HepG2 (cell line): ENCODE data around the gene OIT3.

ENCODE experiments used
- EP300 ChIP-seq, 3 experiments: sonication (generic) in 1 of 3; formaldehyde crosslinking in 1 of 3; IDR thresholded peaks; 2 replicates each; pipeline versions ENCODE4 v1.5.1 to v1.6.1; 2011 to 2020; ENCODE audit warnings: low read depth in 2 of 3, low read length in 2 of 3, borderline replicate concordance in 1 of 3, improper control_type of control experiment in 1 of 3, mild to moderate bottlenecking in 1 of 3, missing genetic modification reagents in 1 of 3, moderate library complexity in 1 of 3
- POLR2A ChIP-seq, 2 experiments: IDR thresholded peaks; 2 replicates each; pipeline ENCODE4 v1.6.1; 2011; ENCODE audit warnings: low read depth in 2 of 2, low read length in 2 of 2, mild to moderate bottlenecking in 1 of 2, moderate library complexity in 1 of 2; ENCODE audit not compliant: insufficient read depth in 1 of 2
- REPIN1 ChIP-seq: sonication (generic); formaldehyde crosslinking; IDR thresholded peaks from 2 replicates; pipeline ENCODE4 v1.8.0; 2022; ENCODE audit warnings: missing genetic modification reagents, low read depth, mild to moderate bottlenecking, borderline replicate concordance
- ZSCAN21 ChIP-seq: sonication (generic); formaldehyde crosslinking; IDR thresholded peaks from 2 replicates; pipeline ENCODE4 v1.8.0; 2022; ENCODE audit warnings: mild to moderate bottlenecking, missing genetic modification reagents, moderate library complexity, borderline replicate concordance
- TF ChIP-seq, protein P1 (sequence below): sonication (generic); formaldehyde crosslinking; IDR thresholded peaks from 2 replicates; pipeline ENCODE4 v1.5.0; 2020; ENCODE audit warnings: mild to moderate bottlenecking, missing genetic modification reagents, moderate library complexity
- TF ChIP-seq, protein P2 (sequence below), 2 experiments: IDR thresholded peaks; 2 replicates each; pipeline ENCODE4 v1.6.1; 2011 to 2012; ENCODE audit warnings: low read length in 2 of 2, borderline replicate concordance in 1 of 2, low read depth in 1 of 2, mild to moderate bottlenecking in 1 of 2, moderate library complexity in 1 of 2
- TF ChIP-seq, protein P3 (sequence below): sonication (generic); formaldehyde crosslinking; IDR thresholded peaks from 2 replicates; pipeline ENCODE4 v1.5.0; 2020; ENCODE audit warnings: mild to moderate bottlenecking, missing genetic modification reagents

DNA sequence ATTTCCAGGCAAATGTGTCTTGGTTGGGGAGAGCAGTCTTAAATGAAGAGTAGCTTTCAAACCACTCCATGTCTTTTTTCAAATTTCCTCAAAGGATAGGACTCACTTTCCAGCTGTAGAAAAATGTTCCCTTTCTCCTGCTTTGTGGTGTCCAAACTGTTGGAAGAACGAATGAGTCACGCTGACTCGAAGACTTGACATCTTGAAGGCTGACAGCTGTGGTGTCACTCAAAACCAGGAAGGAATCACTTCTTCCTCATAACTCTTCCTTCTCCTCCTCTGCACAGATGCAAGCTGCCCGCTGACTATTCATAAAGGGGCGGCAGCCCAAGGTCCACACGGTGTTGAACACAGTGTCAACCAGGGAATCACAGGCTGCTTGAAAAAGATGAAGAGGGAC lies 41.8 kb downstream of the OIT3 start:
- TF ChIP-seq POLR2A (IDR thresholded peaks at IDR 0.05; ENCODE audit: insufficient read depth in 1 of 2, low read depth in 2 of 2, low read length in 2 of 2) (no peak), ZSCAN21 (no peak), EP300 (IDR thresholded peaks at IDR 0.05; ENCODE audit: low read depth in 2 of 2, low read length in 2 of 2) (no peak), EP300 (CRISPR knock-in tag; IDR thresholded peaks at IDR 0.05; ENCODE audit: borderline replicate concordance) (no peak), REPIN1 (CRISPR knock-in tag) (no peak)
- TF ChIP-seq, protein P1, sequence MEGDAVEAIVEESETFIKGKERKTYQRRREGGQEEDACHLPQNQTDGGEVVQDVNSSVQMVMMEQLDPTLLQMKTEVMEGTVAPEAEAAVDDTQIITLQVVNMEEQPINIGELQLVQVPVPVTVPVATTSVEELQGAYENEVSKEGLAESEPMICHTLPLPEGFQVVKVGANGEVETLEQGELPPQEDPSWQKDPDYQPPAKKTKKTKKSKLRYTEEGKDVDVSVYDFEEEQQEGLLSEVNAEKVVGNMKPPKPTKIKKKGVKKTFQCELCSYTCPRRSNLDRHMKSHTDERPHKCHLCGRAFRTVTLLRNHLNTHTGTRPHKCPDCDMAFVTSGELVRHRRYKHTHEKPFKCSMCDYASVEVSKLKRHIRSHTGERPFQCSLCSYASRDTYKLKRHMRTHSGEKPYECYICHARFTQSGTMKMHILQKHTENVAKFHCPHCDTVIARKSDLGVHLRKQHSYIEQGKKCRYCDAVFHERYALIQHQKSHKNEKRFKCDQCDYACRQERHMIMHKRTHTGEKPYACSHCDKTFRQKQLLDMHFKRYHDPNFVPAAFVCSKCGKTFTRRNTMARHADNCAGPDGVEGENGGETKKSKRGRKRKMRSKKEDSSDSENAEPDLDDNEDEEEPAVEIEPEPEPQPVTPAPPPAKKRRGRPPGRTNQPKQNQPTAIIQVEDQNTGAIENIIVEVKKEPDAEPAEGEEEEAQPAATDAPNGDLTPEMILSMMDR = no peak
- TF ChIP-seq, protein P2, sequence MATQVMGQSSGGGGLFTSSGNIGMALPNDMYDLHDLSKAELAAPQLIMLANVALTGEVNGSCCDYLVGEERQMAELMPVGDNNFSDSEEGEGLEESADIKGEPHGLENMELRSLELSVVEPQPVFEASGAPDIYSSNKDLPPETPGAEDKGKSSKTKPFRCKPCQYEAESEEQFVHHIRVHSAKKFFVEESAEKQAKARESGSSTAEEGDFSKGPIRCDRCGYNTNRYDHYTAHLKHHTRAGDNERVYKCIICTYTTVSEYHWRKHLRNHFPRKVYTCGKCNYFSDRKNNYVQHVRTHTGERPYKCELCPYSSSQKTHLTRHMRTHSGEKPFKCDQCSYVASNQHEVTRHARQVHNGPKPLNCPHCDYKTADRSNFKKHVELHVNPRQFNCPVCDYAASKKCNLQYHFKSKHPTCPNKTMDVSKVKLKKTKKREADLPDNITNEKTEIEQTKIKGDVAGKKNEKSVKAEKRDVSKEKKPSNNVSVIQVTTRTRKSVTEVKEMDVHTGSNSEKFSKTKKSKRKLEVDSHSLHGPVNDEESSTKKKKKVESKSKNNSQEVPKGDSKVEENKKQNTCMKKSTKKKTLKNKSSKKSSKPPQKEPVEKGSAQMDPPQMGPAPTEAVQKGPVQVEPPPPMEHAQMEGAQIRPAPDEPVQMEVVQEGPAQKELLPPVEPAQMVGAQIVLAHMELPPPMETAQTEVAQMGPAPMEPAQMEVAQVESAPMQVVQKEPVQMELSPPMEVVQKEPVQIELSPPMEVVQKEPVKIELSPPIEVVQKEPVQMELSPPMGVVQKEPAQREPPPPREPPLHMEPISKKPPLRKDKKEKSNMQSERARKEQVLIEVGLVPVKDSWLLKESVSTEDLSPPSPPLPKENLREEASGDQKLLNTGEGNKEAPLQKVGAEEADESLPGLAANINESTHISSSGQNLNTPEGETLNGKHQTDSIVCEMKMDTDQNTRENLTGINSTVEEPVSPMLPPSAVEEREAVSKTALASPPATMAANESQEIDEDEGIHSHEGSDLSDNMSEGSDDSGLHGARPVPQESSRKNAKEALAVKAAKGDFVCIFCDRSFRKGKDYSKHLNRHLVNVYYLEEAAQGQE (IDR thresholded peaks at IDR 0.05; ENCODE audit: borderline replicate concordance in 1 of 2, low read depth in 1 of 2, low read length in 2 of 2) = no peak
- TF ChIP-seq, protein P3, sequence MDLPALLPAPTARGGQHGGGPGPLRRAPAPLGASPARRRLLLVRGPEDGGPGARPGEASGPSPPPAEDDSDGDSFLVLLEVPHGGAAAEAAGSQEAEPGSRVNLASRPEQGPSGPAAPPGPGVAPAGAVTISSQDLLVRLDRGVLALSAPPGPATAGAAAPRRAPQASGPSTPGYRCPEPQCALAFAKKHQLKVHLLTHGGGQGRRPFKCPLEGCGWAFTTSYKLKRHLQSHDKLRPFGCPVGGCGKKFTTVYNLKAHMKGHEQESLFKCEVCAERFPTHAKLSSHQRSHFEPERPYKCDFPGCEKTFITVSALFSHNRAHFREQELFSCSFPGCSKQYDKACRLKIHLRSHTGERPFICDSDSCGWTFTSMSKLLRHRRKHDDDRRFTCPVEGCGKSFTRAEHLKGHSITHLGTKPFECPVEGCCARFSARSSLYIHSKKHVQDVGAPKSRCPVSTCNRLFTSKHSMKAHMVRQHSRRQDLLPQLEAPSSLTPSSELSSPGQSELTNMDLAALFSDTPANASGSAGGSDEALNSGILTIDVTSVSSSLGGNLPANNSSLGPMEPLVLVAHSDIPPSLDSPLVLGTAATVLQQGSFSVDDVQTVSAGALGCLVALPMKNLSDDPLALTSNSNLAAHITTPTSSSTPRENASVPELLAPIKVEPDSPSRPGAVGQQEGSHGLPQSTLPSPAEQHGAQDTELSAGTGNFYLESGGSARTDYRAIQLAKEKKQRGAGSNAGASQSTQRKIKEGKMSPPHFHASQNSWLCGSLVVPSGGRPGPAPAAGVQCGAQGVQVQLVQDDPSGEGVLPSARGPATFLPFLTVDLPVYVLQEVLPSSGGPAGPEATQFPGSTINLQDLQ (CRISPR knock-in tag) = no peak
